K562 treated with DMSO at 1 percent for 48 hours (cell line): Measurements from ENCODE around the gene DHFR2. TPM values are rescaled to one million over a fixed set of nuclear protein-coding genes. Genes with fewer than 3 reads are reported as not detected.

ENCODE experiments used
- total RNA-seq: library from RNA; unstranded; fragments of 300-600 nt; gene quantifications from 2 replicates; pipeline ENCODE4 v1.2.3, GENCODE V29; 2022; ENCODE audit warnings: low replicate concordance; ENCODE audit errors: extremely low read depth

Gene DHFR2
- total RNA-seq: not detected in 2 replicates

DNA sequence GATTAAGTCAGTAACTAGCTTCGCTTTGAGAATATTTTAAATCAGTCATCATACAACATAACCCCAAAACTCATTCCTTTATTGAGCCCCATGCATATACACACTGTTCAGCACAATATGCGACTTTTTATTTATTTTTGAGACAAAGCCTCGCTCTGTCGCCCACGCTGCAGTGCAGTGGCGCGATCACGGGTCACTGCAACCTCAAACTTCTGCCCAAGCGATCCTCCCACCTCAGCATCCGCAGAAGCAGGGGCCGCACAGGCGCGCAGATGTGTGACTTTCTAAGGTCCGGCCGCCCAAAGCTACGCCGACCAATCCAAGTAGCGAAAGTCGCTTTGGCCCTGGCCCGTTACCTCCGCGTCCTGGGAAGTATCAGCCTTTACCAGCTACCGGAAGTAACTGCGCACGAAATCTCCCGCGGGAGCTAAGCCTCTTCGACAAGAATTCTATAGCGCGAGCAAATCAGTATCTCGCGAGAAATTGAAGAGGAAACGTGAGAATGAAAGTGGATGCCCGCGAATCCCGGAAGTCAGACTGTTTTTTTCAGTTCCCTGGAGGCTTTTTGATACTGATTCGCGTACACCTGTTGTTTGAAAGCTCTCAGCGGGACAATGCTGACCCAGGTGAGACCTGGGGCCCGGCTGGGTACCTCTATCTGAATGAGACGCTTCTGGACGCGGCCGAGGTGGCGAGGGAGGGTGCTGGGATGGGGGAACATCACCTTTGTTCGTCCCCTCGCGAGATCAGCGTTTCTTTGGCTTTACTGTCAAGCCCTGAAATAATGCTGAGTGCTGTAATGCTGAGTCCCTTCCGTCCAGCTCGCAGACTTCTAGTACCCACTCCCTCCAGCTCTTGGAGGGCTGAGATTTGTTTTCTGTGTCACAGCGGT, at the start of gene DHFR2, which contains the start of gene NSUN3:
TSS of gene DHFR2 (minus strand) at position 404 of the 892 bp plus-strand sequence. CDS start 1,405 bp downstream, outside the sequence.
TSS of gene NSUN3 (plus strand) at position 549 of the 892 bp plus-strand sequence. CDS start at position 615, 66 bp downstream.

GRCh38 chr3:94028093-94028837, 34.5 kb downstream of the DHFR2 start, which contains the start of gene STX19:
TSS of gene STX19 (minus strand) at chr3:94028597. CDS start at chr3:94015269, 13,328 bp downstream.

Other genes with a start within 250 kb of the DHFR2 start
- gene PROS1, start 89.0 kb downstream of the DHFR2 start, total RNA-seq: not detected in 2 replicates
- gene ARL13B, start 82.8 kb downstream of the DHFR2 start, total RNA-seq: not detected in 2 replicates
- gene STX19, start 34.3 kb downstream of the DHFR2 start, total RNA-seq: not detected in 2 replicates
- not detected in 2 replicates for gene NSUN3, start 145 bp upstream of the DHFR2 start, total RNA-seq